Endothelial cell of umbilical vein (primary cell): ENCODE data around the gene USP16. TPM values are rescaled to one million over a fixed set of nuclear protein-coding genes. Genes with fewer than 3 reads are reported as not detected.
"Not testable (repeated sequence)": the region's sequence is repeated elsewhere in the genome, so short reads cannot be mapped to it uniquely, and the experiment has no call there.

Source experiments
- BruUV-seq: library from RNA; stranded (reverse); fragments of 400-500 nt; replicated peaks from 2 replicates; lab custom pipeline; 2021; lab: Mats Ljungman, UMichigan
- CTCF ChIA-PET: fragments of 300-600, 350-600 bp; sonication (Branson Sonifier 250); formaldehyde crosslinking; loops from one replicate; lab custom pipeline; 2021; ENCODE audit warnings: antibody characterized with exemption, inconsistent platforms; lab: Charles Lee
- POLR2A ChIA-PET: fragments of 300-600, 350-600 bp; sonication (Branson Sonifier 250); formaldehyde crosslinking; loops from one replicate; lab custom pipeline; 2021; ENCODE audit warnings: antibody characterized with exemption, inconsistent platforms; lab: Charles Lee
- DNase-seq: peaks from one replicate; pipeline ENCODE4 v3.0.0-alpha.2; 2011; ENCODE audit warnings: low read depth, low spot score
- FAIRE-seq: peaks from 2 replicates; lab custom pipeline; 2011; peaks lifted over from hg19 to GRCh38; lab: Jason Lieb, UNC
- H2AFZ ChIP-seq: 2 replicates; pipeline ENCODE4 v1.6.0; 2012; ENCODE audit warnings: low read depth, low read length, control low read depth, inconsistent platforms
- H3K27ac ChIP-seq: 2 replicates; pipeline ENCODE4 v1.5.1; 2011; ENCODE audit warnings: low read depth, mild to moderate bottlenecking, control low read depth, low read length, moderate library complexity; ENCODE audit not compliant: insufficient read depth
- H3K27me3 ChIP-seq, 2 experiments: 2 replicates each; pipeline versions ENCODE4 v1.6.0 to v1.6.1; 2011; ENCODE audit warnings: low read length in 2 of 2, mixed read lengths in 1 of 2; ENCODE audit not compliant: control insufficient read depth in 2 of 2, insufficient read depth in 2 of 2
- H3K36me3 ChIP-seq, 2 experiments: 2 replicates in 1 of 2; 3 replicates in 1 of 2; pipeline ENCODE4 v1.5.1; 2011; ENCODE audit warnings: low read length in 2 of 2, mild to moderate bottlenecking in 1 of 2, moderate library complexity in 1 of 2; ENCODE audit not compliant: control insufficient read depth in 2 of 2, insufficient read depth in 2 of 2; ENCODE audit errors: extremely low read depth in 1 of 2
- H3K4me1 ChIP-seq: 3 replicates; pipeline ENCODE4 v1.5.1; 2011; ENCODE audit warnings: mild to moderate bottlenecking, low read length; ENCODE audit not compliant: control insufficient read depth, insufficient read depth; ENCODE audit errors: extremely low read depth
- H3K4me2 ChIP-seq: 2 replicates; pipeline ENCODE4 v1.6.1; 2011; ENCODE audit warnings: low read length, control low read depth, mixed read lengths; ENCODE audit not compliant: insufficient read depth
- H3K4me3 ChIP-seq, 3 experiments: fragments of 200-600 bp in 1 of 3; sonication (generic), shearing (Covaris generic) in 1 of 3; replicated peaks in 1 of 3; 2 replicates each; pipeline ENCODE4 v1.5.1; 2011 to 2016; ENCODE audit warnings: control low read depth in 3 of 3, low read length in 3 of 3, mild to moderate bottlenecking in 2 of 3, inconsistent platforms in 1 of 3, low read depth in 1 of 3, moderate library complexity in 1 of 3; ENCODE audit not compliant: insufficient read depth in 1 of 3
- H3K79me2 ChIP-seq: 2 replicates; pipeline ENCODE4 v1.6.0; 2012; ENCODE audit warnings: low read length, inconsistent platforms; ENCODE audit not compliant: control insufficient read depth, insufficient read depth
- H3K9ac ChIP-seq: replicated peaks from 2 replicates; pipeline ENCODE3; 2011; ENCODE audit warnings: low read length, control low read depth; ENCODE audit not compliant: insufficient read depth; ENCODE audit errors: extremely low read depth
- H3K9me1 ChIP-seq: replicated peaks from 3 replicates; pipeline ENCODE4 v1.6.0; 2011; ENCODE audit warnings: mild to moderate bottlenecking, low read length; ENCODE audit not compliant: control insufficient read depth, insufficient read depth; ENCODE audit errors: extremely low read depth
- H3K9me3 ChIP-seq: replicated peaks from 2 replicates; pipeline ENCODE4 v1.5.1; 2012; ENCODE audit warnings: low read length, inconsistent platforms; ENCODE audit not compliant: control insufficient read depth, insufficient read depth
- H4K20me1 ChIP-seq: replicated peaks from 2 replicates; pipeline ENCODE3; 2011; ENCODE audit warnings: mild to moderate bottlenecking, low read length; ENCODE audit not compliant: control insufficient read depth, insufficient read depth; ENCODE audit errors: extremely low read depth
- CTCF ChIP-seq, 2 donors: IDR thresholded peaks; 1 replicate in 1 of 2; 2 replicates in 1 of 2; pipeline ENCODE4 v1.5.1; 2011; ENCODE audit warnings: low read length in 2 of 2, mild to moderate bottlenecking in 2 of 2, moderate library complexity in 2 of 2, control low read depth in 1 of 2, inconsistent platforms in 1 of 2, low read depth in 1 of 2; ENCODE audit not compliant: insufficient read depth in 1 of 2; ENCODE audit errors: extremely low read depth in 1 of 2
- EZH2 ChIP-seq: IDR thresholded peaks from 2 replicates; pipeline ENCODE4 v1.6.1; 2012; ENCODE audit warnings: borderline replicate concordance, low read depth, mild to moderate bottlenecking, moderate library complexity, low read length, inconsistent platforms; ENCODE audit not compliant: severe bottlenecking
- FOS ChIP-seq: IDR thresholded peaks from 2 replicates; pipeline ENCODE4 v1.6.1; 2011; ENCODE audit warnings: mild to moderate bottlenecking, low read length, moderate library complexity, borderline replicate concordance; ENCODE audit not compliant: insufficient read depth
- GATA2 ChIP-seq: IDR thresholded peaks from 2 replicates; pipeline ENCODE4 v1.7.0; 2011; ENCODE audit warnings: low read depth, mild to moderate bottlenecking, moderate library complexity, mixed read lengths, low read length; ENCODE audit not compliant: insufficient read length, insufficient read depth
- JUN ChIP-seq: IDR thresholded peaks from 2 replicates; pipeline ENCODE4 v1.6.1; 2011; ENCODE audit warnings: borderline replicate concordance, low read depth; ENCODE audit not compliant: insufficient read length, insufficient read depth
- MAX ChIP-seq: IDR thresholded peaks from 2 replicates; pipeline ENCODE4 v1.6.1; 2011; ENCODE audit not compliant: insufficient read depth, insufficient read length
- MYC ChIP-seq: IDR thresholded peaks from one replicate; pipeline ENCODE4 v1.6.1; 2011; ENCODE audit warnings: mild to moderate bottlenecking, low read depth, low read length
- POLR2A ChIP-seq: IDR thresholded peaks from 2 replicates; pipeline ENCODE4 v1.6.1; 2012; ENCODE audit warnings: low read depth, mild to moderate bottlenecking, control low read depth, low read length
- POLR2AphosphoS5 ChIP-seq: IDR thresholded peaks from 2 replicates; pipeline ENCODE4 v1.6.1; 2012; ENCODE audit warnings: low read depth, mild to moderate bottlenecking, control low read depth, low read length, moderate library complexity; ENCODE audit not compliant: insufficient read depth
- dilution Hi-C: fragments of 300-500 bp; cut with MboI; formaldehyde crosslinking; loops from one replicate; pipeline ENCODE4 v1.15.0; 2019; ENCODE audit warnings: low sequenced_read_pairs; ENCODE audit not compliant: extremely low pct_ligation_motif_present
- intact Hi-C: fragments of 100-400 bp; cut with micrococcal nuclease; formaldehyde crosslinking; loops from one replicate; pipeline ENCODE4 v1.10.0; 2022
- polyA plus RNA-seq, 4 experiments: library from polyadenylated mRNA; depleted of rRNA in 3 of 4; stranded (reverse) in 3 of 4; unstranded in 1 of 4; fragments of >200 nt; gene quantifications; 2 replicates each; pipeline versions ENCODE4 v1.2.1 to v1.2.3, GENCODE V29; 2011 to 2012; ENCODE audit warnings: missing spikeins in 1 of 4
- total RNA-seq: library from RNA; stranded (reverse); gene quantifications from 2 replicates; pipeline ENCODE4 v1.2.3, GENCODE V29; 2021

USP16 gene
- total and polyA plus RNA-seq, 2 donors (not counting 3 experiments of a cell fraction or from before 2014, with no cell fraction given) = 5.9 to 31.3 TPM

GRCh38 chr21:28988146-28988545 lies 36.3 kb upstream of the USP16 start:
- H2AFZ ChIP-seq, H3K36me3 ChIP-seq, H3K9me1 ChIP-seq, POLR2A ChIA-PET, H3K4me3 ChIP-seq, H3K9ac ChIP-seq, H3K27me3 ChIP-seq, H3K27ac ChIP-seq, H4K20me1 ChIP-seq, BruUV-seq, H3K4me1 ChIP-seq, H3K9me3 ChIP-seq, dilution Hi-C loops, DNase-seq, H3K4me2 ChIP-seq, FAIRE-seq, intact Hi-C loops: not testable (repeated sequence)
- CTCF ChIA-PET = interaction anchor here (0.7 kb wide), 1 partner anchor 21 kb away, joined by 3 read pairs; no protein-coding TSS in a partner anchor
- peaks cover 41% of the 10 kb centered on the region for H3K79me2 ChIP-seq

GRCh38 chr21:28991861-28992525 lies 32.5 kb upstream of the USP16 start:
- ChIA-PET POLR2A (interaction anchor here (1.1 to 1.3 kb wide), 2 partner anchors 11 to 32 kb away, joined by 7 to 19 read pairs; partner anchors contain the start of gene USP16), CTCF (interaction anchor here (0.8 to 1.9 kb wide), 3 partner anchors 11 to 30 kb away, joined by 3 to 9 read pairs (median 4); no protein-coding TSS in a partner anchor)
- Histone ChIP-seq H3K79me2 (peaks cover 38% of the 10 kb centered on the region), H4K20me1 (no peaks in the 10 kb centered on the region), H3K36me3 (no peaks in the 10 kb centered on the region), H3K9me3 (no peaks in the 10 kb centered on the region), H3K4me3 (peak overlapping the region; percentile 71 to 89 (median 80)), H3K4me2 (peak overlapping the region; percentile 99), H2AFZ (peak overlapping the region; percentile 53), H3K27ac (peak overlapping the region; percentile 34), H3K9me1 (no peaks in the 10 kb centered on the region), H3K9ac (peak overlapping the region; percentile 80), H3K4me1 (peaks cover 13% of the 10 kb centered on the region), H3K27me3 (no peaks in the 10 kb centered on the region)
- BruUV-seq = TSS peak; percentile 35
- DNase-seq = no peak
- dilution Hi-C loops = no loop called here
- TF ChIP-seq POLR2A = no peak
- TF ChIP-seq JUN = no peak
- no peak for TF ChIP-seq CTCF (IDR thresholded peaks at IDR 0.05; ENCODE audit: extremely low read depth in 1 of 2, insufficient read depth in 1 of 2, low read depth in 1 of 2, low read length in 2 of 2)
- no peak for TF ChIP-seq MAX
- TF ChIP-seq POLR2AphosphoS5 = no peak
- TF ChIP-seq FOS = no peak
- no peak for TF ChIP-seq EZH2
- no peak for TF ChIP-seq GATA2
- no peak for TF ChIP-seq MYC
- intact Hi-C loops = loop anchor here (1.0 to 2.0 kb wide), 2 partner anchors 33 to 81 kb away; partner anchors contain the start of gene CCT8
- FAIRE-seq = no peak
